GM21360 (cell line): ENCODE data around the gene R3HCC1L.

Experiments
- ATAC-seq: cut with Tn5 transposase; IDR thresholded peaks from one replicate; pipeline ENCODE4 v1.9.1; 2021; ENCODE audit warnings: mild to moderate bottlenecking, moderate library complexity; ENCODE audit not compliant: unreplicated experiment

Gene R3HCC1L

GRCh38 chr10:98134431-98135221, at the start of gene R3HCC1L:
R3HCC1L (plus strand) TSS chr10:98134657; CDS start chr10:98208115, 73,458 bp downstream.
- ATAC-seq: peak; percentile 90

- no peak for ATAC-seq
Observed at GRCh38 chr10:98085238-98085637, 49.2 kb upstream of the R3HCC1L start.

- no peak for ATAC-seq
Observed at GRCh38 chr10:98086837-98087708, 47.4 kb upstream of the R3HCC1L start.

DNA sequence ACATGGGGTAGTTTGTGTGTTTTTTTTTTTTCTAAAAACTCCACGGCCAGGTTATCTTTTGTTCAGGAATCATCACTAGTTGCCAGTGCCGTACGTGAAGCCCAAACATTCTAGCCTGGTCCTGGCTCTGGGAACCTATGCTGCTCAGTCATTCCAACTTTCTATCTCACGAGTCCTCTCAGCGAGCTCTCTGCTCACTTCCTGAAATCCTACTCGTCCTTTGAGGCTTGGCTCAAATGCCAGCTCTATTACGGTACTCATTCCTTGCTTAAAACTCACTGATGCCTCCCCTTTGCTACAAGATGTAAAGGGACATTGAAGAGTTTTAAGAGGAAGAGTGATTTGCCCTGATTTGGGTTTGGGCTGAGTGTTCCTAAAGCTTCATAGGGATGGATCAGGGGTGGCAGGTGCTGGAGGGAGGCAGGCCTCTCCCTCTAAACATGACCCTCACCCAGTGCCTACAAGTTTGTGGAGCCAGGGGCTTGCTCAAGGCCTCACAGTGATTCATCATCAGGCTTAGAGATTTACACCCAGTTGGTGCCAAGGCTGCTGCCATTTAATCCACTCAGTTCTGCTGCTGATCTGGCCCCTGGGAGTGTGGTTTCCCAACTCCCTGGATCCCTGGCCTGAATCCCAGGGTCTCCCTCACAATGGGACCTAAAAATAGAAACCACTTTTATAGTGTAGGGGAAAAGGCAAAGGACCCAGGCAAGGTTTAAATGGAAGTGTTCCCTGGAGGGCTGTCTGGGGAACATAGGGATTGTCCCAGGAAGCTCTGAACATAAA, 46.1 kb upstream of the R3HCC1L start:
- ATAC-seq: no peak

DNA sequence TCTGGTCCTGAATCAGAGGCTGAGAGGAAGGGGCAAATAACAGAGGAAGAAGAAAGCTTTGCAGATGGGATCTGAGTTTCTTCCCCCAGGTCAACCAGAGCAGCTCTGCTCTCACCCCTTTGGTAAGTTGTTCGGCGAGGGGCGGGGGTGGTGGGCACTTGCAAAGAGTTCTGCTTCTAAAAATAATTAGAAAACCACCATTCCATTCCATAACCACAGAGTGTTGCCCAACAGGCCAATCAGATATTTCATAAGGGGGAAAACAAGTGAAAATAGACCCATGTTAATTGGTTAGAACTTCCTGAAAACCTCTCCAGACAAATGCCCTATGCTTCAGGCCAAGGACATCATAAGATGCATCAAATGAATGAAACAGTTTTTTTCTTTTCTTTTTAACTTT, 43.6 kb upstream of the R3HCC1L start:
- no peak for ATAC-seq

- no peak for ATAC-seq
Observed at GRCh38 chr10:98096316-98096715, 38.1 kb upstream of the R3HCC1L start.

DNA sequence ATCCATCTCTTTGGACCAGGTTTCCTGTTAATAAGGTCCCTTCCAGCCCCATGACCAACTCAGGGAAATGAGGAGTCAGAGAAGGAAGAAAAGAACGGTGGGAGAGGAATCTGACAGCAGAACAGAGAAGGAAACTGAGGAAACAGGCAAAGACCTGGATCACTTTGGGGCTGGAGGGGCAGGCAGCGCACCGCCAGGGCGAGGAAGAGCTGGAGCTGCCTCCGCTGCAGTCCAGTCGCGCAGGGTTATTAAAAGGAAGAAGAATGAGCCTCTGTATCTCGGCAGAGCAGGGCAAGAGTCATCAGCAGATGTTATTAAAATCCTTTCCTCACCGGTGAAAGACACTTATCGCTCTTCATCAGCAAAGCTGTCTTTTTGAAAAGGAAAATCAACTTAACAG, 37.7 kb upstream of the R3HCC1L start:
- no peak for ATAC-seq

DNA sequence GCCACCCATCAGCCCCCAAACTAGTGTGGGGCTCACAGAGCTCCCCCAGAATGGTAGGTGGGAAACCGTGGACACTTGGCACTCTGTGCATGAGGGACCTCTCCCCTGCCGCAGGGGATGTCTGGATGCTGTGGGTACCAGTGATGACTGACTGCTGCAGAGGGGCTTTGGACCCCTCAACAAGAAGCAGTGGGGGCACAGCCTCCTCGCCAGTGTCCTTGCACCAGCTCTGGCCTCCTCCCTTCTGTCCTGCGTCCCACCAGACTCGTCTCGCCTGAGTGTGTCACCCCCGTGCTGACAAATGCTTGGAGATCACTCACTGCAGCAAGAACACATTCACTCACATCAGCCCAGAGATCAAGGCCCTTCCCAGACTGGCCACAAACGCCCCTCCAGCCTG, 37.3 kb upstream of the R3HCC1L start:
- ATAC-seq: no peak

DNA sequence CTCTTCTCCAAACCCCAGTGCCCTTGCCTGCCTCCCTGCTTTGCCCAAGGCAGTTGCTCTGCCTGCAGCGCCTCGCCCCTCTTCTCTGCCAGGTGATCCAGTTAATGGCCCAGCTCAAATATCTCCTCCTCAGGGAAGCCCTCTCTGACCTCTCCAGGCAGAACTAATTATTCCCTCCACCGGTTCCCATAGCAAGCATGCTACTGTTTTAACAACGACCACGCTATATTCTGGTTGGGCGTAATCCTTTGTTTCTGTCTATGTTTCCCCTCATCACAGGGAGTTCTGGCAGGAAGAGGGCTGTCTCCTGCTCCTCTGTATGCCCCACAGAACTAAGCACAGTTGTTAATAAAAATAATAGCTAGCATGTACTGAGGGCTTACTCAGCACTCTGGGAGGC, 36.8 kb upstream of the R3HCC1L start:
- no peak for ATAC-seq

GRCh38 chr10:98098247-98098646, 36.2 kb upstream of the R3HCC1L start:
- ATAC-seq: no peak

DNA sequence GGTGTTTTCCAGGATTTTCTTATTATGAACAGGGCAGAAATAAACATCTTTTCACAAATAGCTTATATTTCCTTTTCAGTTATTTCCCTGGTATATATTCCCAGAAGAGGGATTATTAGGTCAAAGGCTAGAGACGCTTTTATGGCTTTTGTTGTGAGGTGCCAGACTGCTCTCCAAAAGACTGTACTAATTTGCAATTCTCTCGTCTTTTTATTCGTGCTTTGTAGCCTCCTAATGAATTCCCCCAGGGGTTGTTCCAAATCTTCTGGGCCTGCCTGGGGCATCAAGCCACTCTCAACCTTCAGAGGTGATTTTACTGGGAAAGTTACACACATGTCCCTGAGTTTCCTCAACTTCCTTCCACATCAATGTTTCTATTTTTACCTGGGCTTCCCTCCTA, 34.0 kb upstream of the R3HCC1L start:
- ATAC-seq: no peak

DNA sequence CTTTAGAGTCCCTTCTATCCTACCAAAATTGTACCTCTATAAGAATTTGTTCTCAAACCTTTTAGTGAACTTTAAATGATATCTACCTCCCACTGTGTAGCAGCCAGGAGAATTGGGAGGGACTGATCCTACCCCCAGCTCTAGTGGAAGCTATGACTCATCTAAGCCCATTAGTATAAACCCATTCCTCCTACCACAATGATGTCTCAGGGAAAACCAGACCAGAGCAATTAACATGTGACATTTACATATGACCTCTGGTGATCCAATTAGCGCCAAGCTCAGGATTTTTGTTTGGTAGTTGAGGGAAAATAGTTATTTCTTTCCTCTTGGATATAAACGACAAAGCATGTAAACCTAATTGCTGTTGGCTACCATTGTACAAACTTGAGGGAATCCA, 33.1 kb upstream of the R3HCC1L start:
- ATAC-seq: no peak

DNA sequence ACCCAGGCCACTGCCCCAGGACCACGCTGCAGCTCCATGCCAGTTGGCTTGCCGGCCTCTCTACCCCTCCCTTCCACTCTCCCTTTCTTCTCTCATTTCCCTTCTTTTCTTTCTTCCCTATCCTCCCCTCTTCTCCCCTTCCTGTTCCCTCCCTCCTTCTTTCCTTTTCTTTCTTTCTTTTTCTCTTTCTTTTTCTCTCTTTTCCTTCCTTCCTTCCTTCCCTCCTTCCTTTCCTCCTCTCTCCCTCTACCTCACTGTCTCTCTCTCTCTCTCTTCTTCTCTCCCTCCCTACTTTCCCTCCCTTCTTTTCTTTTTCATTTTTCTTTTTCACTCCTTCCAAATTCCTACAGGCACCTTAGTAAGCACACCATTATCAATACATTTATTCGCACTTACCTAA, 30.3 kb upstream of the R3HCC1L start:
- ATAC-seq: no peak

- ATAC-seq: no peak
Observed at GRCh38 chr10:98106531-98106930, 27.9 kb upstream of the R3HCC1L start.

DNA sequence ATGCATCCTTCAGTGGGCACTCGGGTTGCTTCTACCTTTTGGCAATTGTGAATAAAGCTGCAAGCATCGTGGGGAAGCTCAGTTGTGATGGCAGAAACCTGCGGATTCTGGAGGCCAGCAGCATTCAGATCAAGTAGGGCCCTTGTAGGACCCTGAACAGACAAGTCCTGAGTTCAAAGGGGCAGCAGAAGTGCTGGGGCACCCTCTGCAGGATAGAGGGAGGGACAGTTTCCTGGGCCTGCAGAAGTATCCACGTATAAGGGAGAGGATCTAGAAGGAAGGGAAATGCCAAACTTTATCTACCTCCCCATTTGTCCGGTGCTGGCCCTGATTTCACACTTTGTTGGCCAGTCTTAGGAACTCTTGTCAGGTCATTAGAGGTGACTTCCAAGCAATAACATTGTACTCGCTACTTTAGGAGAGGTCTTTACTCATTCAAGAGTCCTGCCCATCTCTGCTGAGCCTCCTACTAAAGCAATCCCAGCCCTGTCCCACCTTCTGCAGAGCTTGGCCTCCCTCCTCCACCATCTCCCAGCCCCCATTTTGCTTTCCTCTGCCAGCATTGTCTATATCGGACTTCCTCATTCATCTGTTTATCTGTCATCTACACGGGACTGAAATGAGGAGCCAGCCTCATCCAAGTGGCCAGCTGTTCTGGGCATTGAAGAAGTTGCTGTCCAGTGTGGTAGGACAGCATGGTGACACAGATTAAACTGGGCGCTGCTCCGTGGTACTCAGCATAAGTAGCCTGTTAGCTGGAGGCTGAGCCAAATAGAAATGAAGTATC, 26.6 kb upstream of the R3HCC1L start:
- no peak for ATAC-seq

DNA sequence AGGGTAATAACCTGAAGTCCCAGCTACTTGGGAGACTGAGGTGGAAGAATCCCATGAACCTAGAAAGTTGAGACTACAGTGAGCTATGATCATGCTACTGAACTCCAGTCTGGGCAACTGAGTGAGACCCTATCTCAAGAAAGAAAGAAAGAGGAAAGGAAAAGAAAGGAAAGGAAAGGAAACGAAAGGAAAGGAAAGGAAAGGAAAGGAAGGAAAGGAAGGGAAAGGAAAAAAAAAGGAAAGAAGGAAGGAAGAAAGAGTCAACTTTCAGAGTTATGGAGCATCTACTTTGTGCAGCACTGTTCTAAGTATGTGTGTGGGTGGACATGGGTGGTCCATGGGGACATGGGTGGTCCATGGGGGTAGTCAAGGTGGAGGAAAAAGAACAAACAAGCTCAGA, 24.1 kb upstream of the R3HCC1L start:
- ATAC-seq: no peak

DNA sequence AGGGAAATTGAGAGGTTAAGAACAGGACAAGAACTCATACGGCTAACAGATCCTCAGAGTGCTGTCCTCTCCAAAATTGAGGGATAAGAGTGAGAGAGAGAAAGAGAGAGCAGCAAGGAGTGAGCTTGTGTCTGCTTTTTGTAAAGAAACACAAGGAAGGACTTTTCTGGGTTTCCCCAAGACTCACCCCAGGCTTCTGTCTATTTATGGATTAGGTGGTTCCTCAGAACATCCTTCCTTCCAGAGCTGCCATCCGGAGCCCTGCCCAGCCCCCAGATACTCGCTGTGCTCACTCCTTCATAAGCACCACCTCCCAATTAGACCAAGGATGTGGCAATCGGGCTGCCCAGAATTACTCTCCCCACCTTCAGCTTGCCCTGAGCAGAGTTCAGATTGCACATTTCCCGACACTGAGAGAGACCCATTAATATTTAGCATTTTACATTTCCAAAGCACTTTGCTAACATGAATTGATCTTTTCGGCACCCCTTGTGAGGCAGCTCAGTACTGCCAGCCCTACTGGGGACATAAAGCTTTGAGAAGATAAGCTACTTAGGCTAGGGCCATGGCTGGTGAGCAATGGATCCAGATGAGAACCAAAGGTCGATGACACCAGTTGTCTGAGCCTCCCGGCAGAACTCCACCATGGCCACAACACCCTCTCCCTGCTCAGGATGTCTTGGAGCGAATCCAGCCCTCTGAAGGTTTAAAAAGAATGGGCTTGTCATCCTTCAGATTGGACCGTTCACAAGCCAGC, 19.2 kb upstream of the R3HCC1L start:
- ATAC-seq: no peak

- no peak for ATAC-seq
Observed at GRCh38 chr10:98119891-98120290, 14.6 kb upstream of the R3HCC1L start.

GRCh38 chr10:98125940-98126631, 8.4 kb upstream of the R3HCC1L start:
- ATAC-seq: no peak
